Iris pigment epithelial cell (primary cell): Measurements from ENCODE around the gene ZMYND12.
A peak's percentile ranks its signal among the peaks of the same experiment; 100 is the strongest.

ENCODE experiments used
- DNase-seq: peaks from one replicate; pipeline ENCODE4 v3.0.0-alpha.2; 2011; ENCODE audit warnings: low read depth

The ZMYND12 gene

GRCh38 chr1:42439940-42440339 lies 15.9 kb downstream of the ZMYND12 start:
- DNase-seq: peak; percentile 85

- DNase-seq: no peak
Observed at GRCh38 chr1:42434340-42434739, 21.5 kb downstream of the ZMYND12 start.

- peak; percentile 12 for DNase-seq
Observed at GRCh38 chr1:42433369-42433768, 22.5 kb downstream of the ZMYND12 start.

GRCh38 chr1:42432714-42433113 lies 23.1 kb downstream of the ZMYND12 start:
- no peak for DNase-seq

- no peak for DNase-seq
Observed at GRCh38 chr1:42431514-42431913, 24.3 kb downstream of the ZMYND12 start.

GRCh38 chr1:42430286-42431135 lies 25.3 kb downstream of the ZMYND12 start:
- DNase-seq: no peak

GRCh38 chr1:42429603-42430002 lies 26.2 kb downstream of the ZMYND12 start:
- no peak for DNase-seq

- no peak for DNase-seq
Observed at GRCh38 chr1:42427240-42427639, 28.6 kb downstream of the ZMYND12 start.

GRCh38 chr1:42424201-42424600 lies 31.6 kb downstream of the ZMYND12 start:
- no peak for DNase-seq

GRCh38 chr1:42423681-42424080 lies 32.1 kb downstream of the ZMYND12 start:
- no peak for DNase-seq

- no peak for DNase-seq
Observed at GRCh38 chr1:42422737-42423136, 33.1 kb downstream of the ZMYND12 start.

GRCh38 chr1:42420911-42421585 lies 34.8 kb downstream of the ZMYND12 start:
- DNase-seq: peak; percentile 74

- DNase-seq: no peak
Observed at GRCh38 chr1:42420121-42420520, 35.7 kb downstream of the ZMYND12 start.

GRCh38 chr1:42419126-42419821 lies 36.5 kb downstream of the ZMYND12 start:
- no peak for DNase-seq

- no peak for DNase-seq
Observed at GRCh38 chr1:42418516-42418915, 37.3 kb downstream of the ZMYND12 start.

- DNase-seq: no peak
Observed at GRCh38 chr1:42417166-42417565, 38.7 kb downstream of the ZMYND12 start.

- DNase-seq: no peak
Observed at GRCh38 chr1:42414551-42415496, 41.0 kb downstream of the ZMYND12 start.

- no peak for DNase-seq
Observed at GRCh38 chr1:42403880-42404400, 51.9 kb downstream of the ZMYND12 start.

GRCh38 chr1:42399315-42400100 lies 56.3 kb downstream of the ZMYND12 start:
- no peak for DNase-seq

- no peak for DNase-seq
Observed at GRCh38 chr1:42392967-42393848, 62.6 kb downstream of the ZMYND12 start.
